ENCODE data around the gene TCP1. TPM values are rescaled to one million over a fixed set of nuclear protein-coding genes. Genes with fewer than 3 reads are reported as not detected.
A peak's percentile ranks its signal among the peaks of the same experiment; 100 is the strongest.

The TCP1 gene
- total RNA-seq, 1 experiment from 2014 or later = 412 TPM

GRCh38 chr6:159790149-159790955 is 950 bp upstream of the TCP1 start, which contains the start of gene MRPL18:
Gene MRPL18, plus strand, starts transcription at chr6:159790467. Its CDS starts 121 bp downstream, at chr6:159790588.
- no peaks in the 10 kb centered on the region for H4K20me1 ChIP-seq (ENCODE audit: control insufficient read depth, insufficient read depth, insufficient read length)
- no peak within 1 kb of the TSS for H2AK5ac ChIP-seq (ENCODE audit: insufficient read length, low read length)
- H3K4me1 Mint-ChIP-seq = peaks cover 42 to 44% of the 10 kb centered on the region in 2 experiments
- H4K5ac ChIP-seq (ENCODE audit: insufficient read length, low read depth, low read length) = no peak within 1 kb of the TSS
- peak within 1 kb of the TSS; percentile 96 for H3K9ac ChIP-seq (ENCODE audit: extremely low read depth, insufficient read length, low read length)
- no peak within 1 kb of the TSS for H2BK20ac ChIP-seq (ENCODE audit: low read depth, low read length, poor library complexity, severe bottlenecking)
- peak within 1 kb of the TSS; percentile 64 for H2BK120ac ChIP-seq (ENCODE audit: low read depth, low read length, poor library complexity, severe bottlenecking)
- H3K23ac ChIP-seq (ENCODE audit: insufficient read length, low read depth, low read length) = no peak within 1 kb of the TSS
- H3K9me3 Mint-ChIP-seq = no peaks in the 10 kb centered on the region
- no peak within 1 kb of the TSS for H4K91ac ChIP-seq (ENCODE audit: insufficient read length, low read depth, low read length)
- H3K27me3 Mint-ChIP-seq (ENCODE audit: low read depth) = no peaks in the 10 kb centered on the region
- H3K56ac ChIP-seq (ENCODE audit: insufficient read length, low read depth, low read length) = no peak within 1 kb of the TSS
- no peaks in the 10 kb centered on the region for H3K79me1 ChIP-seq (ENCODE audit: insufficient read depth, low read depth, low read length, poor library complexity, severe bottlenecking)
- no peaks in the 10 kb centered on the region for H3K9me3 ChIP-seq (ENCODE audit: control insufficient read depth, low read depth, low read length)
- peak within 1 kb of the TSS; percentile 95 to 99 for H3K4me3 Mint-ChIP-seq
- H3K27ac Mint-ChIP-seq = peak within 1 kb of the TSS; percentile 99 to 100 (median 99)
- TF ChIP-seq CTCF (conservative IDR thresholded peaks at IDR 0.05) = no peak
- WGBS (ENCODE audit: extremely low coverage, insufficient read length, low lambda C conversion rate) = no CpG with 5 or more reads among the region's 56 CpGs
- no peak within 1 kb of the TSS for H2AFZ ChIP-seq (ENCODE audit: low read length)
- peak within 1 kb of the TSS; percentile 77 for H3K14ac ChIP-seq (ENCODE audit: insufficient read depth, low read length)
- H4K8ac ChIP-seq (replicated peaks; ENCODE audit: insufficient read length, low read depth, low read length) = no peak within 1 kb of the TSS
- no peak within 1 kb of the TSS for H2BK15ac ChIP-seq (ENCODE audit: low read depth, low read length)
- DNase-seq = peak; percentile 98
- peak within 1 kb of the TSS; percentile 87 for H3K4me2 ChIP-seq (ENCODE audit: insufficient read depth, insufficient read length, low read length)
- no peak within 1 kb of the TSS for H2BK12ac ChIP-seq (ENCODE audit: insufficient read length, low read depth, low read length)
- H2BK5ac ChIP-seq (ENCODE audit: insufficient read length, low read length) = peak within 1 kb of the TSS; percentile 85
- peak within 1 kb of the TSS; percentile 83 for H3K18ac ChIP-seq (ENCODE audit: insufficient read length, low read depth, low read length)
- H3K27ac ChIP-seq (ENCODE audit: insufficient read length, low read depth, low read length) = peak within 1 kb of the TSS; percentile 70
- no peaks in the 10 kb centered on the region for H3K4me1 ChIP-seq (ENCODE audit: insufficient read depth, low read length)
- peaks cover 52 to 75% (median 70%) of the 10 kb centered on the region in 3 experiments for H3K36me3 Mint-ChIP-seq (ENCODE audit: insufficient read depth in 1 of 3, low read depth in 3 of 3)
- no peak within 1 kb of the TSS for H3T11ph ChIP-seq (ENCODE audit: low read length)
- peaks cover 13% of the 10 kb centered on the region for H3K23me2 ChIP-seq (ENCODE audit: insufficient read length, low read depth, low read length, poor library complexity, severe bottlenecking)
- H3K27me3 ChIP-seq (ENCODE audit: insufficient read depth, low read length) = no peaks in the 10 kb centered on the region
- peaks cover 12% of the 10 kb centered on the region; the same call in 1 of the 2 replicates for H3K79me2 ChIP-seq (ENCODE audit: insufficient read depth, low read length)
- no peak within 1 kb of the TSS; the same call in 1 of the 2 replicates for H3K4ac ChIP-seq (ENCODE audit: low read depth, low read length)

Data from H9 (cell line).